Bronchial epithelial cell (primary cell): Measurements from ENCODE around the gene LACRT. TPM values are rescaled to one million over a fixed set of nuclear protein-coding genes. Genes with fewer than 3 reads are reported as not detected.

Source experiments
- DNase-seq: peaks from one replicate; pipeline ENCODE4 v3.0.0-alpha.2; 2010; ENCODE audit warnings: low read depth
- FAIRE-seq: peaks from 2 replicates; lab custom pipeline; 2011; peaks lifted over from hg19 to GRCh38; lab: Jason Lieb, UNC
- H3K27me3 ChIP-seq: 2 replicates; pipeline ENCODE4 v1.5.1; 2011; ENCODE audit warnings: low read length; ENCODE audit not compliant: control insufficient read depth, insufficient read depth
- H3K36me3 ChIP-seq: 2 replicates; pipeline ENCODE4 v1.5.1; 2011; ENCODE audit warnings: low read length; ENCODE audit not compliant: control insufficient read depth, insufficient read depth
- H3K4me3 ChIP-seq: 2 replicates; pipeline ENCODE4 v1.5.1; 2011; ENCODE audit warnings: mild to moderate bottlenecking, low read depth, low read length, control low read depth
- total RNA-seq: library from RNA; depleted of rRNA; stranded (reverse); fragments of >200 nt; gene quantifications from 2 replicates; pipeline ENCODE4 v1.2.1, GENCODE V29; 2014
- TF ChIP-seq, protein P1 (sequence below): IDR thresholded peaks from 2 replicates; pipeline ENCODE4 v1.5.1; 2011; ENCODE audit warnings: mild to moderate bottlenecking, moderate library complexity, low read length, control low read depth, inconsistent platforms; ENCODE audit not compliant: insufficient read depth, severe bottlenecking

Gene LACRT
- total RNA-seq, 1 donor from 2014 or later, result not detected

DNA sequence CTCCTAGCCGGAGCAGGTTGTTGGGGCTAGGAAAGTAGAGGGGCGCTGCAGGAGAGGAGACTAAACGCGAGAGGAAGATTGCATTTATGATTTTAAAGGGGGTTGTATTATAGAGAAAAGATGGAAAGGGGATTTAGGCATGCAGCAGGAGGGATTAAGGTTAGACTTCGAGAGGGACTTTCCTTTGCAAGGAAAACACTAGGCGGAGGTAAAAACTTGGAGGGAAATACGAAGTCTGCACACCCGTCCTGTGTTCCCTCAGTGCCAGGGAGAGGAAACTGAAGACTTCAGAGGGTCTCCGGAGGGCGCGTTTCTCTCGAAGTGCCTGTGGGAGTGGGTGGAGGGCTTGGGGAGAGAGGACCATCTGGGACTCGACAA lies 45.8 kb downstream of the LACRT start:
- H3K4me3 ChIP-seq, result no peak overlapping the region
- H3K27me3 ChIP-seq, result peaks cover 39% of the 10 kb centered on the region
- TF ChIP-seq, protein P1, sequence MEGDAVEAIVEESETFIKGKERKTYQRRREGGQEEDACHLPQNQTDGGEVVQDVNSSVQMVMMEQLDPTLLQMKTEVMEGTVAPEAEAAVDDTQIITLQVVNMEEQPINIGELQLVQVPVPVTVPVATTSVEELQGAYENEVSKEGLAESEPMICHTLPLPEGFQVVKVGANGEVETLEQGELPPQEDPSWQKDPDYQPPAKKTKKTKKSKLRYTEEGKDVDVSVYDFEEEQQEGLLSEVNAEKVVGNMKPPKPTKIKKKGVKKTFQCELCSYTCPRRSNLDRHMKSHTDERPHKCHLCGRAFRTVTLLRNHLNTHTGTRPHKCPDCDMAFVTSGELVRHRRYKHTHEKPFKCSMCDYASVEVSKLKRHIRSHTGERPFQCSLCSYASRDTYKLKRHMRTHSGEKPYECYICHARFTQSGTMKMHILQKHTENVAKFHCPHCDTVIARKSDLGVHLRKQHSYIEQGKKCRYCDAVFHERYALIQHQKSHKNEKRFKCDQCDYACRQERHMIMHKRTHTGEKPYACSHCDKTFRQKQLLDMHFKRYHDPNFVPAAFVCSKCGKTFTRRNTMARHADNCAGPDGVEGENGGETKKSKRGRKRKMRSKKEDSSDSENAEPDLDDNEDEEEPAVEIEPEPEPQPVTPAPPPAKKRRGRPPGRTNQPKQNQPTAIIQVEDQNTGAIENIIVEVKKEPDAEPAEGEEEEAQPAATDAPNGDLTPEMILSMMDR, result no peak
- DNase-seq, result no peak
- FAIRE-seq, result no peak
- H3K36me3 ChIP-seq, result no peaks in the 10 kb centered on the region

DNA sequence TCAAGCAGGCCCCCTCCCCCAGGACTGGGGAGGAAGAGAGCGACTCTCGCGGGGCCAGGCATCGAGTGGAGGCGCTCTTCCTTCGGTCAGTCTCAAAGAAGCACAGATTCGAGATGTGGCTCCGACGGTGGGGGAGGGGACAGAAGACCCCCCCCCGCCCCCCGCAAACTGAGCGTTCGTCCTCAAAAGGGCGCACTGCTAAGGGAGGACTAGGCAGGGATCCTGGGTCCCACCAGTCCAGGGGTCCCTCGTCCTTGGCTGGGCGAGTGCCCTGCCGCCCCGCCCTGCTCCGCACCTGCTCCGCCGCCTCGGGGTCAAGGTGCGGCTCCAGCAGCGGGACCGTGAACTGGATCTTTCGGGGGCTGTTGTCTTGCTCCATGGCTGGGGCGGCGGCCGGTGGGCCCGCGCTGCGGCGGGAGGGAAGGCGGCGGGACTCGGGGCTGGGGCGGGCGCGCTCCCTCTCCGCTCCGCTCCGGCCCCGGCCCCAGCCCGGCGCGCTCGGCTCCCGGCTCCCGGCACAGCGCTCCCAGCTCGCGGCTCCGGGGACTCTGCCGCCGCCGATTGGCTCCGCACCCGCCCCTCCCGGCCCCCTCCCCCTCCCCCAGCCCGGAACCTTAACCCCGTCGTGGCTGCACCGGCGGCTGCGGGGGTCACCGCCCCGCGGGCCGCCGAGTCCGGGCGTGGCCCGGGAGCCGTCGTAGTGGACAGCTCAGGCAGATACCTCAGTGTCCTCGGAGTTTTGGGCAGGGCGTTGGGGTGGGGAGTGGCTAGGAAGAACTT lies 46.4 kb downstream of the LACRT start, which contains the start of gene PPP1R1A:
Gene PPP1R1A (minus strand): TSS at position 550 of the 780 bp plus-strand sequence. CDS start 171 bp downstream, at position 379.
- DNase-seq (no peak), FAIRE-seq (no peak)
- Histone ChIP-seq H3K27me3 (peaks cover 39% of the 10 kb centered on the region), H3K36me3 (no peaks in the 10 kb centered on the region), H3K4me3 (no peak within 1 kb of the TSS)
- TF ChIP-seq, protein P1, result no peak

DNA sequence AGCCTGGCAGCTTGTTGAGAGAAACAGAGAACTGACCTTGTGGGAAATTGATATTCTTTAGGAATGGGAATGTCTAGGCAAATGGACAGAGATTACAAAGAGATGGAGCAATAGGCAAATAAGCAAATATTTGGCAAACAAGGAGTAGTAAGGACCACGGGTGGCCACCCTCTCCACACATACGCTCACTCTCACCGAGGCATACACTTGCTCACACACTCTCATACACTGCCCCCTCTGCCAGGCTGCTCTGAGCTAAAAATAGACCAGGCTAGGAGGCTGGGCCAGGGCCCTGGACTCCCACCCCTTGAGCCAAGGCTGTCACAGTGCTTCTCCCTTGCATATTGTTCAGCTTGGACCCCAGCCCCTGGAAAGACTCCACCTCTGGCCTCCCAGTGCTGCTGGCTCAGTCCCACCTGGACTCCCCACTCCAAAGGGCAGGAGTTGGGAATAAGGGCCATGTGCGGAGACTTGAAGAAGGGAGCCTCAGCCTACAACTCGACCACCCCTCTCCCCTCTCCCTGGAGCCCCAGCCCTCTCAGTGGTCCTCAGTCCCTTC lies 47.3 kb downstream of the LACRT start:
- no peak overlapping the region for H3K4me3 ChIP-seq
- TF ChIP-seq, protein P1, result no peak
- H3K36me3 ChIP-seq, result no peaks in the 10 kb centered on the region
- DNase-seq (no peak), FAIRE-seq (no peak)
- H3K27me3 ChIP-seq, result peaks cover 39% of the 10 kb centered on the region

DNA sequence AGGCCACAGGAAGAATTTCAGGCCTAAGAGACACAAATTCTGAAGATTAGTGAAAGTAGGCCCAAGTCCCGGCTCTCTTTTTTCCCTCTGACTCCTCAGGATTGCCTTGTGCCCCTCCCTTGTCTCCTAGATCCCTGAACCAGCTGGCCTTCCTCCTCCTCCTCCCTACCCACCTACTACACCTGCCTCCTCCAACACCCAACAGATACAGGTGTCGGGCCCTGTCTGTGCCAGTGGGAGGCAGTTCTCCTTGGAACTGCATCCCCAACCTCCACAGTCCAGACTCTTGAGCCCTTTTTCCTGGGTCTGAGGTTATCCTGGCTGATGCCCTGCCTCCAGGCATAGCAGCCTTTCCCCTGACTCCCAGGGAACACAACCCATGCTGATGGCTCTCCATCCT lies 48.1 kb downstream of the LACRT start:
- no peak for DNase-seq
- H3K27me3 ChIP-seq, result peaks cover 37% of the 10 kb centered on the region

DNA sequence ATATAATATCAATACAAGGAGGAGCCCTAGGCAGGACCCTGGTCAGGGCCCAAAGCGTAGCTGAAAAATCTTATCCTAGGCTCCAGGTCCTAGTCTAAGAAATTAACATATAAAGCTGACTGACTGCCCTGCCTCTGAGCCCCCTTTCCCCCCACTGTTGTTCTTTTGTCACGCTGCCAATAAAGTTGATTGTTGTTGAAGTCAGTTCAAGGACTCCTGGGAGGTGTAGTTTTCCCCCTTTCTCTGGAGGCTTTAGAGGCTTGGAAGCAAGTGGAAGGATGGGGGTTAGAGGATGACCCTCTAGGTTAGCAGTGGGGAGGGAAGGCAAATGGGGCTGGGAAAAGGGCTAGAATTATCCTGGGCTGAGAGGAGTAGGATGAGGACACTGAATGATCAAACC lies 49.5 kb downstream of the LACRT start:
- DNase-seq (no peak), FAIRE-seq (no peak)
- Histone ChIP-seq H3K27me3 (peaks cover 32% of the 10 kb centered on the region), H3K36me3 (no peaks in the 10 kb centered on the region), H3K4me3 (no peak overlapping the region)
- TF ChIP-seq, protein P1, result no peak

More for the DNA sequence above, 48.1 kb downstream of the LACRT start:
- Histone ChIP-seq H3K36me3 (no peaks in the 10 kb centered on the region), H3K4me3 (no peak overlapping the region)
- no peak for FAIRE-seq
- TF ChIP-seq, protein P1, result no peak
